ENCODE data around the gene TANC1. TPM values are rescaled to one million over a fixed set of nuclear protein-coding genes. Genes with fewer than 3 reads are reported as not detected.

TANC1 gene
- total RNA-seq, 4 donors from 2014 or later = 27.1 to 57.4 (median 55.1) TPM

- no peaks in the 10 kb centered on the region for H3K4me1 ChIP-seq
- H3K27ac ChIP-seq = no peak overlapping the region
- peaks cover 0 to 9% (median 3%) of the 10 kb centered on the region in 4 donors for H3K9me3 ChIP-seq
- no peaks in the 10 kb centered on the region for H3K27me3 ChIP-seq
- no peak for DNase-seq
- TF ChIP-seq CTCF (IDR thresholded peaks at IDR 0.05) (no peak), POLR2A (IDR thresholded peaks at IDR 0.05) (no peak)
- no peak overlapping the region for H3K4me3 ChIP-seq
- H3K36me3 ChIP-seq = no peaks in the 10 kb centered on the region
Measured at GRCh38 chr2:159019021-159019420, 50.6 kb downstream of the TANC1 start.

- TF ChIP-seq CTCF (IDR thresholded peaks at IDR 0.05) = no peak
- TF ChIP-seq POLR2A (IDR thresholded peaks at IDR 0.05) = no peak
- DNase-seq = no peak
- Histone ChIP-seq H3K9me3 (no peaks in the 10 kb centered on the region), H3K36me3 (no peaks in the 10 kb centered on the region), H3K27me3 (no peaks in the 10 kb centered on the region), H3K4me3 (no peak overlapping the region), H3K27ac (no peak overlapping the region), H3K4me1 (no peaks in the 10 kb centered on the region)
Measured at GRCh38 chr2:159022019-159022418, 53.6 kb downstream of the TANC1 start.

GRCh38 chr2:159026170-159026569, 57.7 kb downstream of the TANC1 start:
- Histone ChIP-seq H3K36me3 (no peaks in the 10 kb centered on the region), H3K27ac (no peak overlapping the region), H3K9me3 (no peaks in the 10 kb centered on the region), H3K27me3 (no peaks in the 10 kb centered on the region), H3K4me1 (peaks cover 0 to 8% (median 0%) of the 10 kb centered on the region in 4 donors), H3K4me3 (no peak overlapping the region)
- no peak for DNase-seq
- TF ChIP-seq POLR2A (IDR thresholded peaks at IDR 0.05) (no peak), CTCF (IDR thresholded peaks at IDR 0.05) (no peak)

GRCh38 chr2:159028776-159029175, 60.3 kb downstream of the TANC1 start:
- H3K9me3 ChIP-seq = no peaks in the 10 kb centered on the region

GRCh38 chr2:159029936-159030335, 61.5 kb downstream of the TANC1 start:
- H3K4me3 ChIP-seq = no peak overlapping the region
- H3K27ac ChIP-seq = peak overlapping the region in 1 of 4 donors; percentile 24
- H3K36me3 ChIP-seq = no peaks in the 10 kb centered on the region
- no peaks in the 10 kb centered on the region for H3K9me3 ChIP-seq
- no peaks in the 10 kb centered on the region for H3K27me3 ChIP-seq
- peaks cover 0 to 23% (median 0%) of the 10 kb centered on the region in 4 donors for H3K4me1 ChIP-seq
- DNase-seq = no peak
- no peak for TF ChIP-seq CTCF (IDR thresholded peaks at IDR 0.05)
- no peak for TF ChIP-seq POLR2A (IDR thresholded peaks at IDR 0.05)

More at GRCh38 chr2:159028776-159029175, 60.3 kb downstream of the TANC1 start:
- DNase-seq = no peak
- Histone ChIP-seq H3K27me3 (no peaks in the 10 kb centered on the region), H3K4me3 (no peak overlapping the region), H3K36me3 (no peaks in the 10 kb centered on the region), H3K4me1 (peaks cover 0 to 23% (median 0%) of the 10 kb centered on the region in 4 donors), H3K27ac (no peak overlapping the region)
- no peak for TF ChIP-seq CTCF (IDR thresholded peaks at IDR 0.05)
- no peak for TF ChIP-seq POLR2A (IDR thresholded peaks at IDR 0.05)
